AG10803 (cell line): ENCODE measurements around the gene ZFP36L1.

Experiments used
- DNase-seq: peaks from one replicate; pipeline ENCODE4 v3.0.0; 2010; ENCODE audit warnings: low read depth
- H3K4me3 ChIP-seq: 2 replicates; pipeline ENCODE4 v1.5.1; 2011; ENCODE audit warnings: mild to moderate bottlenecking, low read length, control low read depth
- TF ChIP-seq, protein P1 (sequence below): conservative IDR thresholded peaks from 2 replicates; pipeline ENCODE4 v1.5.1; 2011; ENCODE audit warnings: mild to moderate bottlenecking, low read length, control low read depth, inconsistent platforms

ZFP36L1 gene

DNA sequence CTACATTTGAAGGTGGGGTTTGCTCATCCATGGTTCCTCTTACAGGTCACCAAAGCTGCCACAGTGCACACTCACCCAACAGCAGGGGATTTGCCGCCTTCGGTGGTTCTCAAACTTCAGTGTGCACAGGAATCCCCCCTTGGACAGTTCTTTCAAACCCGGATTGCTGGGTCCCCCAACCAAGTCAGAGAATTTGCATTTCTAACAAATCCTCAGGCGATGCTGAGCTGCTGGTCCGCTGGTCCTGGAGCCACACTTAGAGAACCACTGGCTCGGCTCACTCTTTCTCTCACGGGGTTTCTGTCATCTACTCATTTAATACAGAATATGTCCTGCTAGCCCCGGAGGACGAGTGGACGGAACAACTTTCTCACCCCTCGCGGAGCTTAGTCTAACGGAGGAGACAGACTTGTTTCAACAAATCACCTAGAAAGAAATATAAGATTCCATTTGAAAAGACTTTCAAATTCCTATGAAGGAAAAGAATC, 24.1 kb upstream of the ZFP36L1 start:
- no peak for DNase-seq
- H3K4me3 ChIP-seq = peak overlapping the region; percentile 46
- TF ChIP-seq, protein P1, sequence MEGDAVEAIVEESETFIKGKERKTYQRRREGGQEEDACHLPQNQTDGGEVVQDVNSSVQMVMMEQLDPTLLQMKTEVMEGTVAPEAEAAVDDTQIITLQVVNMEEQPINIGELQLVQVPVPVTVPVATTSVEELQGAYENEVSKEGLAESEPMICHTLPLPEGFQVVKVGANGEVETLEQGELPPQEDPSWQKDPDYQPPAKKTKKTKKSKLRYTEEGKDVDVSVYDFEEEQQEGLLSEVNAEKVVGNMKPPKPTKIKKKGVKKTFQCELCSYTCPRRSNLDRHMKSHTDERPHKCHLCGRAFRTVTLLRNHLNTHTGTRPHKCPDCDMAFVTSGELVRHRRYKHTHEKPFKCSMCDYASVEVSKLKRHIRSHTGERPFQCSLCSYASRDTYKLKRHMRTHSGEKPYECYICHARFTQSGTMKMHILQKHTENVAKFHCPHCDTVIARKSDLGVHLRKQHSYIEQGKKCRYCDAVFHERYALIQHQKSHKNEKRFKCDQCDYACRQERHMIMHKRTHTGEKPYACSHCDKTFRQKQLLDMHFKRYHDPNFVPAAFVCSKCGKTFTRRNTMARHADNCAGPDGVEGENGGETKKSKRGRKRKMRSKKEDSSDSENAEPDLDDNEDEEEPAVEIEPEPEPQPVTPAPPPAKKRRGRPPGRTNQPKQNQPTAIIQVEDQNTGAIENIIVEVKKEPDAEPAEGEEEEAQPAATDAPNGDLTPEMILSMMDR = no peak

DNA sequence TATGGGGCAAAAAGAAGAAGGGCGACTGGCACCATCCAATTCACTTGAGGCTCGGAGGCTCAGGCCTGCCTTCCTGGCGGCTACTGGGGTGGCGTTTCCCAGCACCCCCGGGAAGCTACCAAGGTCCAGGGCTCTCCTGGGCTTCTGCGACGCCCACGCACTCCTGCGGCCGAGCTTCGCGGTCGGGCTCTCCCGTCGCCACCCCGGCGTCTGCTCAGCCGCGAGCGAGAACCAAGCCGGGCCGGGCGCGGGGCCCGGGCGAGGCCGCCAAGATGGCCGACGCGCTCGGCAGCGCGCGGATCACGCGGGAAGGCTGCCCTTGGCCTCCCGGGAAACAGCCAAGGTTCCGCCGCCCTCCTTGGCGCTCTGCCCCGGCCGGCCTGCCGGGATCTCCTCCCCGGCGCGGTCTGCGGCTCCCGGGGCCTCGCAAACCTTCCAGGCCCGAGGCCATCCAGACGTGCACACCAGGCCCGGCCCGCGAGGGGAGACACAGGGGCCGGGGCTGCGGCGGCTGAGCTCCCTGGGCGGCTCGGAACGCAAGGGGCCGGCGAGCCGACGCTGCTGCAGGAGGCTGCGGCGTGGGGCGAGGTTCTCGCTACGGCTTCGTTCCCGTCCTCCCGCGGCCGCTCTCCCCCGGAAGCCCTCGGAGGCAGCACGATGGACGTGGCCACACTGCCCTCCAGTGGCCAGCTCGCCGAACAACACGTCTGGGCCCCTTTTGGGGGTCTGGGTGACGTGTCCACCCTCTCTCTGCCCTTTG, 23.5 kb upstream of the ZFP36L1 start:
- DNase-seq = peak; percentile 90
- TF ChIP-seq, protein P1 = peak; percentile 83
- H3K4me3 ChIP-seq = peak overlapping the region; percentile 46

DNA sequence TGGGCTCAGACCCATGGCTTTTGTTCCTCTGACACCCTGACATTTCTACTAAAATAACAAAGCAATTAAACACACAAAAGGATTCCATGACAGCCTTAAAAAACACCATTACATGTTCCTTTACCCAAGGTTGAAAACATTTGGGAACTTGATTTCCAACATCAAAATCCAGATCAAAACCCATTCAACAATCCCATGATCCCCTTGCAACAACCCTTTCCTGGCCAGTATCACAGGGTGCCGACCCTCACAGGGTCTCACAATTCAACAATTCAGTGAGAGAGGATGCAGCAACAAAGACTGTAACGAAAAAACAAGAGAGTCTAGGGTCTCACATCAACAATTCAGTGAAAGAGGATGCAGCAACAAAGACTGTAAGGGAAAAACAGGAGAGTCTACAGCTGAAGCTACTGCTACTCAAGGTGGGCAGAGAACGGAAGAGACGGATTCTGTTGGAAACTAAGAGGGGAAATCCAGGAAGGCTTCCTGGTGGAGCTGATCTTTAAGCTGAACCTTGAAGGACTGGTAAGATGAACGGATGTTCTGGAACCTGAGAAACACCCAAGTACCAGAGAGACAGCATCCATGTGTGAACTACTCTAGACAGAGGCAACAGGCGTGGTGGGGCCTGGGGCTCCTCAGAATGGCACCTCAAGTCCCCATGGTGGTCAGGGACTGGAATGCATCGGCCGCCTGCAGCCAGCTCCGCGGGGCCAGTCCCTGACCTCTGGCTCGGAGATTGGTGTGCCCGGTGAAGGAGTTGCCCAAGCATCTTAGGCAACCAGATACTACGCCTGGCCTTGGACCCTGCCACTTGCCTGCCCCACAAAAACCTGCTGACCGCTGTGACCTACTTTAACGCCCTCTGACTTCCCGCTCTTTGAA, 22.7 kb upstream of the ZFP36L1 start:
- peak overlapping the region; percentile 51 for H3K4me3 ChIP-seq
- TF ChIP-seq, protein P1 = no peak
- DNase-seq = no peak

DNA sequence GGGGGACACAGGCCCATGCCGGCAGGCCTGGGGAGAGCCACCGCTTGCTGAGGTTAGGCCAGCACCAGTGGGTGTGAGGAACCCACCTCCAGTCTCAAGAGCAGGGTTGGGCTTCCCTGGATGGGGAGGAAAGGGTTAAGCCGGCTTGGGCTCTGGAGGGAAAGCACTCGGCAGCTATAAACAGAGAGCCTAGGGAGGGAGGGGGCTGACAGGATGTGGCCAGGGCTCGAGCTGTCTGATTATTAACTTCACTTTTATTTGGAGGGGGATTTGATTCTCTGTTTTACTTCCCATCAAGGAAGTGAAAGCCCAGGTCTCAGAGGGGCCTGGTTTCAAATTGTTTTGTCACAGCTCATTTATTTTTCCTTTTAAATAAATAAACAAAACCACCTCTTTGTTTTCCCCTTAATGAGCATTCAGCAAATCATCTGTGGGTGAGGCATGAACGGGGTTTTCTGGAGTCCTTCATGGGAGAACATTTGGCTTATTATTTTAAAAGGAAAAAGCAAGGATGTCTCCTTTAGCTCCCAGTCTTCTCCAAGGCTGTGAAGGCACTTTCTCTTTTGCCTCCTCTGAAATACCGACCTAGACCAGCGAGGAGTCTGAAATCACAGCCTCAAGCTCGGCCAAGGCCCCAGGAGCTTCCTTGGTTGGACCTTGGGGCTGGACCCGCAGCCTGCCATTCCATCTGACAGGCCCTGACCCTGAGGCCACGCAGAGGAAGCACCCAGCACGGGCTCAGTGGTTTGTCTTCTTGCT, 21.9 kb upstream of the ZFP36L1 start:
- peak; percentile 58 for DNase-seq
- H3K4me3 ChIP-seq = peak overlapping the region; percentile 51
- TF ChIP-seq, protein P1 = no peak

DNA sequence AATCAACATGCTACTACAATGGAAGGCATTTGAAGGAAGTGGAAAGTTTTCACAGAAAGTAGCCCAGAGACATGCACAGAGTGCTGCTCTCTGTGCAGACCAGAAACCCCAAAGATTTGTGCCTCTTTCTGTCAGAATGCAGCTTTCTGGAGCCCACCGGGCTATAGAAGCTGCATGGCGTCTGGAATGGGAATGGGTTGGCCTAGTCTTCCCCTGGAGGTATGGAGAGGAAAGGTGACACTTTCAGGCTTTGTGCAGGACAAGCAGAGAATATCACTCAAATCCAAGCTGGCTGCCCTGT, 21.3 kb upstream of the ZFP36L1 start:
- H3K4me3 ChIP-seq = peak overlapping the region; percentile 51
- TF ChIP-seq, protein P1 = no peak
- DNase-seq = no peak

DNA sequence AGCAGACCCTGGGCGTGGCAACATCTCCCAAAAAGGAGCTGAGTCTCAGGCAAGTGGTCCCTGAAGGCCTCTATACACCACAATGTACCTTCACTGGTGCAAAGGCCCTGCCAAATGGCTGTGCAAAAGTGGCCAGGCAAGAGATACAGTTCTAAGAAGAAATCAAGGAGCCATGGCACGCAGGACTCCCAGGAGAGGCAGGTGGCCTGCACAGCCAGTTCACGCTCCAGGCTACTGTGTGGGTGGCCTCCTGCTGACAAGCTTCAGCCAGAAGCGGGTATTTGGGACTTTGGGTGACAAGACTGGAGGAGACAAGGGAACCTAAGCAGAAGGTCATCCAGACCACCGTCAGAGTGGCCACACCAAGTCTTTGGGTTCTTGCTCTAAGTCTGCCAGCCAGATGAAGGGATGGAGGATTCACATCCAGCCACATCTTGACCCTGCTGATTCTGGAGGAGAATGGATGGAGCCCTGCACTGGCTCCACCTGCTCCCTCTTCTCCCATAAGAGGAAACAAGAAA, 20.5 kb upstream of the ZFP36L1 start:
- no peak for DNase-seq
- H3K4me3 ChIP-seq = no peak overlapping the region
- TF ChIP-seq, protein P1 = no peak
